ENCODE data around the gene TMEM184B.

Gene TMEM184B

DNA sequence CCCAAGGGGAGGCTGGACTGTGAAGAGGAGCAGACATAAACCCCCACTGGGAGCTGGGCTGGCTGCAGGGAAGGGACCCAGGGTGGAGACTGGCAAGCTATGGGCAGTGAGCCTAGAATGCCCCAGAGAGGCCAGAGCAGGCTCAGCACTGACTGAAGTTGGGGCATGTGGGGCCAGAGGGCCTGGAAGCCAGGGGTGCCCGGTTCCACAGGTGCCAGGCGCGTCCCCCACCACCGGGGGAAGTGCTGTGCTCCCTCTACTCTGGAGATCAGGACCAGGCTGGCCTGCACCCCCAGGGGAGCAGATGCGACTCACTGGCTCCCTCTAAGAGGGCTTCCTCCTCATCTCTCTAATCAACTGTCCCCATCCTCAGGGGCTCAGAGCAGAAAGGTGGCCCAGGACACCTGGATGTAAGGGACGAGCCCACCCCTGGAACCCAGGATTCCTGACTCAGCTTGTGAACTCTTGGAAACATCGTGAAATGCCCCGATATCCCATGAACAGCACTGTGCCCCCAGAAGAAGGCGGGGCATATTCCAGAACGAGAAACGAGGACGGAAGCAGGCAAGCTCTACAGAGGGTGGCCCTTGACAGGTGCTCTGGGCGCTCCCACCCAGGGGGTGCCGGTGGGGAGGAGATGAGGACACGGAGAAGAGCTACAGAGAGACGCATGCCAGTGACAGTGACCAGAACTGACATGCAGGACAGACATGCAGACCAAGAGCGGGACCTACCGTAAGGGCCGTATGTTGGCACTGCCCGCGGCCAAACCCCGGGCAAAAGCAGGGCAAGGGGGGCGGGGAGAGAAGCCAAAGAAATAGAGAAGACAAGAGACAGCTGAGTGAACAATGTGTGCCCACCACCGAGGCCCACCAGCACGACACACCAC, 50.7 kb downstream of the TMEM184B start:
- no peak for DNase-seq

DNA sequence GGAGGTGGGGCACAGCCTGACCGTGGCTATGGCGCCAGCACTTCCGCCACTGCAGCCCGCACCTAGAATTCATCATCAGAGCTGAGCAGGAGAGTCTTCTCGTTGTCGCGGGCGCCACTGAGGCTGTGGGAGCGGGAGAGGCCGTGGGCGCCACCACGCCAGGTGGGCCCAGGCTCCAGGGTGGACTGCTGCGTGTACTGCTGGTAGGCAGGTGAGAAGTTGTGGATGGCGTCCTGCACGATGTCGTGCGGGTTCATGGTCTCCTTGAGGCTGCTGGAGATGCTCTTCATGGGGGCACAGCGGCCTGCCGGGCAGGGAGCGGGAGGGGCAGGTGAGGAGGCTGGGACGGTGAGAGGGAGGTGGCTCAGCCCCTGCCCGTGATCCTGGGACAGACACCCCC, 51.4 kb downstream of the TMEM184B start:
- no peak for DNase-seq

DNA sequence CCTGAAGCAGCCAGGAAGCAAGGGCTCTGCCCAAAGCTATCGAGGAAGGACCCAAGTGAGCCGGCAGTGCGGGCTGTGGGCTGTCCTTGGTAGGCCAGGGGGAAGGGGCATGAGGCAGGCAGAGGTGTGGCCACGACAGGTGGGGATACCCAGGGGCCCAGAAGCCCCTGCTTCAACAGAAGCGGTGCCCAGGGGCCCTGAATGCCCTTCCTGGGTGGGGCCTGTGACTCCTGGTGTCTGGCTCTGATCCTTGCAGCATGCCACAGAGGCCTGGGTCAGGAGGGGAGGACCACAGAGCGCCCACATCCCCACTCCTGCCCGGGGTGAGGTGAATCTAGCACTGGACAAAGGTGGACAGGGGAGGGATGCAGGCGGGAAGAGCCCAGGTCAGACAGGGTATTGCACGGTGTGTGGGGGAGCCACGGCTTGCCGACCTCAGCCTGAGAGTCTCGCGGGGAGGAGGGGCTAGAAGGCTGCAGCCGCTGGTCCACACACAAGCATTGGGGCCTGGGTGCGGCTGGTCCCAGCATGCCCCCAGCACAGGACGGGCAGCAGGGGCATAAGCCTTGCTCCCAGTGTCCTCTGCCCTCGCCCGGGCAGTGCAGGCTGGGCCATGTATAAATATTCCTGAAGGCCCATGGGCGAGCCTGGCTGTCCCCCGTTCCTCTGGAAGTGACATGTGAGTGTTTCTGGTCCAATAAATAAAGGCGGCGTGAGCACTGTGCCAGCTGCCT, 52.0 kb downstream of the TMEM184B start:
- no peak for DNase-seq

DNA sequence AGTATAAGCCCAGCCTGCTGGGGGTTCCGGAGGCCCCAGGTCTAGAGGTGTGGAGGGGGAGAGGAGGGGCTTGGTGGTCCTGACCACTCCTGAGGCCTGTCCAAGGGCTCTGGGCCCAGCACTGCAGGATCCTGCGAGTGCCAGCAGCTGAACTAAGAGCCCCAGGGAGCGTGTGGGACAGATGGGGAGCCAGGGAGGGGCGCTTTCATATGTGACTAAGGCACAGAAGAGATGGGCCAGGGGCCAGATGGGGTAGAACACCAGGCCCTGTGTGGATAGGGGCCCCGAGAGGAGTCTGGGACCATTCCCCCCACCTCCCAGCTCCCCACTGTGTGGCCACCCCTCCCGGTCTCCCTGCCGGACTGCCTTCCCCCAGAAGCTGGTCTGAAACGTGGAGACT, 52.6 kb downstream of the TMEM184B start:
- DNase-seq, result no peak

DNA sequence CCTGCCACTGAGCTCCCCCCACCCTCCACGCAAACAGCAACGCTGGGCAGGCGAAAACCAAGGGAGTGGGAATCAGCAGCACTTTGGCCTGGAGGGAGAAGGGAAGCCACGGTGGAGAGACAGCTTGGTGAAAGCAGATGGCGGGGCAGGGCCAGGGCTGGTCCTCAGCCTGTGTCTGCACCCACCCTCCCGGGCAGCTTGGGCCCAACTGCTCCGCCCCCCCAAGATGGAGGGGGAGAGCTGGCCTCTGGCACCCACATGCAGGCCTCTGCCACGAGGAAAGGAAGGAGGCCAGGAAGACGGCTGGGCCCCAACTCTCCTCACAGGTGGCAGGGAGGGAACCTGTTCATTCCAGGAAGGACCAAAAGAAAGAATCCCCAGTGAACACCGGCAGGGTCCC, 53.2 kb downstream of the TMEM184B start:
- DNase-seq, result no peak

DNA sequence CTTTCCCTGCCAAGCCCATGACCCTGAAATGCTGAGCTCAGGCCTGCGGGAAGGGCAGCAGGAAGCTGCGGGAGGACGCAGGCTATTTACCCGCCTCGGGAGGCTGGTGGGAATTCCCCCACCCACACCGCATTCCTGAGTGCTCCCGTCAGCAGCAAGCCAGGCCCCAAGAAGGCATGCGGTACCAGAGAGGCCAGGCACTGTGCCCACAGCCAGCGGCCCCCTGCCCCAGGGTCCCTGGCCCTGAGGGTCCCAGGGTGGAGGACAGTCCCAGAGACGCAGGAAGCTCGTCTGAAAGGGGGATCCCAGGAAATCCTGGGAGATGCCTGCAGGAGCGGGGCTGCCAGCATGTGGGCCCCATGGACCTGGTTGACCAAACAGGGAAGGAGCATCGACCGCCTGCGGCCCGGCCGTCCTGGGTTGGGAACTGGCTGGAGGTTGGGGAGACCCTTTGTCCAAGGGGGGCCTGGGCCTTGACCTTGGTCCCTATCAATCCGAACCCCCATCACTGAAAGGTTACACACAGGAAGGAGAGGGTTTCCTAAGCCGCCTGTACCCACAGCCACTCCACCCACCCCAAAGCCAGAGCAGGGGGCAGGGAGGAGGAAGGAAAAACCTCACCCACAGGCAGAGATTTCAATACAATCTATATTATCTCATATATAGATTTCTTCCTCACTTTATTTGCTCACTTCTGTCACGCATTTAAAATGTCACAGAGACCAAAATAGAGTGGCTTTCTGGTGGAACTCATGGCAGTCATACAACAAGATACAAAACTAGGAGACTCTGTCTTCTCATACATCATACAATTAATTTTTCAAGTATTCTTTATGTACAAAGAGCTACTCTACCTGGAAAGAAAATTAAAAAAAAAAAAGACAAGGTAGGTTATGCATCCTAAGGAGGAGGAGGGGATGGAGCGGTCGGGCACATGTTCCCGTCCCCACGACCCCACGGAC, 53.9 kb downstream of the TMEM184B start:
- peak; percentile 93 to 97 (median 94) for DNase-seq

DNA sequence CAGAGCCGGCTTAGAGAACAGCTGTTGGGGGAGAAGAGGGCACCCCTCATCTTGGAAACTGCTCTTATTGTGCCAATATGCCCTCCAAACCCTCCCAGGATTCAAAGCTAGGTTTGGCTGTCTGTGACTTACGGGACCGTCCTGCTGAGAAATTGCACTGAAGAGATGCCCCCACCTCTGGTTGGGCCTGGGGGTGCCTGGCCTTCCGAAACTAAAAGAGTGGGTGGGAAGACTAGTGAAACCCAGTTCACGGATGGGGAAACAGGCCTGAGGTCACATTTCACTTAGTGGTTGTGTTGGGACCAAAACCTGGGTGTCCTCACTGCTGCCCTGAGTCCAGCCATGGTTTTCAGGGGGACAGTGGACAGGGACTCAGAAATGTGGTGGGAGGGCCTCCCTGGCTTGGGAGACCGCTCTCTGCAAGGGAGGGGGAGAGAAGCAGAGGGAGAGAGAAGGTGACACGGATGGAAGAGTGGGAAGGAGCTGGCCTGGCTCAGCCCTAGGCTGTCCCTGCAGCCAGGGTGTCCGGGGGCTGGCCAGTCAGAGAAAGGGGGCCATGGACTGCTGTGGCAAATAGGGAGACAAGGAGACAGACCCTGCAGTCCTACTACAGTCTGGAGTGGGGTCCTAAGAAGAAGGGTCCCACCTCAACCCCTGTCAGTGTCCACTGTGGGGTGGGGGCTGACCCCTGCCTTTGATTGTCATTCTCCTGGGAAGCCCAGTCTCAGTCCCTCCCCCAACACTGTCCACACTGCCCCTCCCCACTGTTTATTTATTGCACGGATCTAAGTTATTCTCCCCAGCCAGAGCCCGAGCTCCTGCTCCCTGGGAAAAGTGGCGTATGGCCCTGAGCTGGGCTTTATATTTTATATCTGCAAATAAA, 57.4 kb downstream of the TMEM184B start:
- peak in 2 of 3 donors; percentile 45 to 46 for DNase-seq

DNA sequence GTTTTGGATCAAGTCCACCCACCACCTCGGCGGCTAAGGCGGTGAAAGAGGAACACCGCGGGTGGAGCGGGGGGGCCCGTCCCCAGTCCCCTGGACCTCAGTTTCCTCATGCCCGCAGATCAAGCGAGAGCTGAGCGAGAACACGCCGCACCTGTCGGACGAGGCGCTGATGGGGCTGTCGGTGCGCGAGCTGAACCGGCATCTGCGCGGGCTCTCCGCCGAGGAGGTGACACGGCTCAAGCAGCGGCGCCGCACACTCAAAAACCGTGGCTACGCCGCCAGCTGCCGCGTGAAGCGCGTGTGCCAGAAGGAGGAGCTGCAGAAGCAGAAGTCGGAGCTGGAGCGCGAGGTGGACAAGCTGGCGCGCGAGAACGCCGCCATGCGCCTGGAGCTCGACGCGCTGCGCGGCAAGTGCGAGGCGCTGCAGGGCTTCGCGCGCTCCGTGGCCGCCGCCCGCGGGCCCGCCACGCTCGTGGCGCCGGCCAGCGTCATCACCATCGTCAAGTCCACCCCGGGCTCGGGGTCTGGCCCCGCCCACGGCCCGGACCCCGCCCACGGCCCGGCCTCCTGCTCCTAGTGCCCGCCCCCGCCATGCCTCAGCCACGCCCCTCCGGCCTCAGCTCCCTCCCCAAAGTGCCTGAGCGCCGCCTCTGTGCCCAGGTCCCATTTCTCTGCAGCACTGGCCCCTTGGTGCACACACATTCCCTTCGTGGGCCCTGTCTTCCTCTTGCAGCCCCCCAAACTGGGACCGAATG, 58.3 kb downstream of the TMEM184B start:
- peak; percentile 53 to 79 (median 63) for DNase-seq

DNA sequence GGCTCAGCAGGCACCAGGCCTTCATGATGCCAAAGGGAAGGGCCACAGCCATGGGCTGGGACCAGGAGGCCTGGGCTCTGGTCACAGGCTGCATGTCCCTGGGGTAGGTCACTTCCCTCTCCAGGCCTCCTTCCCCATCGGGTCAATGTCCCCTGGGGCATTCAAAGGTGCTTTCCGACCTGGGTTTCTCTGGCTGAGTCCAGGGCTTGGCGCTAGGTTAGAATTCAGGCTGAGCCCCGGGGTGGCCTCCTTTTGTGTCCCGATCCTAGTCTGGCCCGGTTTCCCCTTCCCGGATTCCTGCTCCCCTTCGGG, 58.9 kb downstream of the TMEM184B start:
- peak; percentile 89 to 93 (median 93) for DNase-seq

DNA sequence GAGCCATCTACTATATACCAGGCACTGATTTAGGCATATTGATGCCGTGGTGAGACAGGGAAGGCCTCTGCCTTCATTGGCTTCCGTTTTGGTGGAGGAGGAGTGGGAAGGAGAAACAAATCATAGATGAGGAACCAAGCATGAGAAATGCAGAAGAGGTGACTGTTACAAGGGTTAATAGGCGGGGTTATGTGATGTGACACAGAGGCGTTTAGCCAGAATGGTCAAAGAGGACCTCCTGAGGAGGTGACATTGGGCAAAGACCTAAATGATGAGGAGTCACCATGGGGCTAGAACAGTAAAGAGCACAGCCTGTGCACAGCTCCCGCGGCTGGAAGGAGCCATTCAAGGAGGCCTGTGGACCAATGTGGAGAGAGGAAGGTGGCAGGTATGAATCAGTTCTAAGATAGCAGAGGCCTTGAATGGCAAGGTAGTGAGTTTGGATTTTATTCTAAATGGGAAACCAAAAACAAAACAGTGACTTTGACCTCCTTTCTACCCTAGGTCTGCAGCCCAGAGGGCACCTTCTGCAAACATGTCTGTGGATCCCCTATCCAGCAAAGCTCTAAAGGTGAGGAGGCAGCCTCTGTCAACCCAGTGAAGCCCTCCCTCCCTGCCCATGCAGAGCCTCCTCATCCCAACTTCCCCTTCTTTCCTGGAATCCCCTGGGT, 59.4 kb downstream of the TMEM184B start:
- peak; percentile 85 to 93 (median 91) for DNase-seq

DNA sequence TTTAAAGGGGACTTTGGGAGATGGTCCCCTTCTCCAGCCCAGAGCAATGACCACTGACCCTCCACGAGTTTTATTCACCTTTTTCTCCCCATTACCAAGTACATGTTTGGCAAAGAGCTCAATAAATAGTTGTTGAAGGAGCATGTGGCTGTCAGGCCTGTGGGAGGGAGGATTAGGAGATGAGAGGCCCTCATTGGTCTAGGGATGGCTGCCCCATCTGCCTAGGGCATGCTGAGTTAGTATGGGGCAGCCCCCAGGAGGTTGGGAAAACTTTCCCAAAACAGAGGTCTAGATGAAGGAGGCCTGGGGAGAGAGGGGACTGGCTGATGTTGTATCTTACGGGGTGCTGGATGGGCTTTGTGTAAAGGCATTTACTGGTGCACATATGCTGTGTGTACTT, 60.4 kb downstream of the TMEM184B start:
- peak in 1 of 3 donors; percentile 33 for DNase-seq

DNA sequence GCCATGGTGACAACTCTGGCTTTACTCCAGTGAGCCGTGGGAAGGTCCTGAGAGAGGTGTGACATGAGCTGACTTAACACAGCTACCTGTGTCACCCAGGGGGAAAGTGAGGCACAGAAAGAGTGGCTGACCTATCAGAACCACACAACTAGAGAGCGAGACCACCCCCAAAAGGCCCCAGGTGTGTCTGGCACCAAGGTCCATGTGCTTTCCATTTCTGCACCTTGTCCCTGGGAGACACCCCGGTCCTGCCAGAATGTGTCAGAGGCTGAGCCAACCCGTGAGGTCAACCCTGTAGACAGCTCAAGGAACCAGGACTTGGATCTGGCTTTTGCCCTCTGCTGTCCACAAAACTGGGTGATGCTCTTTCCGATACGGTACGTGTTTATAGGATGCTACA, 61.3 kb downstream of the TMEM184B start:
- no peak for DNase-seq

DNA sequence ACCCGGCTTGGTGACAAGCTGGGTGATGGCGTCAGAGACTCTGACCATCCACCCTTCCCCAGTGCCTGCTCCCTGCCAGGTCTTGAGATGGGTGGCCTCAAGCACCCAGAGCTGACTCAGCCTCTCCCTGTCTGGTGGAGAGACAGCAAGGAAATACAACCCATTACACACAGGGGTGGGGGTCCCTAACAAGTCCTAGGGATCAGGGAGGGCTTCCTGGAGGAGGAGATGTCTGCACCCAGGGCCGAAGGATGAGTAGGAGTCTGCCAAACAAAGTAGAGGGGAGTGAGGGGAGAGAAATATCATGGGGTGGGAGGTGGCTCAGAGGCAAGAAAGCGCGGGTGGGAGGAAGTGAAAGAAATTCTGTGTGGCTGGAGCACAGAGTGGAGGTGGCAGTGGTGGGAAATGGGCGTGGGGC, 64.2 kb downstream of the TMEM184B start:
- DNase-seq, result peak in 2 of 3 donors; percentile 55 to 57

DNA sequence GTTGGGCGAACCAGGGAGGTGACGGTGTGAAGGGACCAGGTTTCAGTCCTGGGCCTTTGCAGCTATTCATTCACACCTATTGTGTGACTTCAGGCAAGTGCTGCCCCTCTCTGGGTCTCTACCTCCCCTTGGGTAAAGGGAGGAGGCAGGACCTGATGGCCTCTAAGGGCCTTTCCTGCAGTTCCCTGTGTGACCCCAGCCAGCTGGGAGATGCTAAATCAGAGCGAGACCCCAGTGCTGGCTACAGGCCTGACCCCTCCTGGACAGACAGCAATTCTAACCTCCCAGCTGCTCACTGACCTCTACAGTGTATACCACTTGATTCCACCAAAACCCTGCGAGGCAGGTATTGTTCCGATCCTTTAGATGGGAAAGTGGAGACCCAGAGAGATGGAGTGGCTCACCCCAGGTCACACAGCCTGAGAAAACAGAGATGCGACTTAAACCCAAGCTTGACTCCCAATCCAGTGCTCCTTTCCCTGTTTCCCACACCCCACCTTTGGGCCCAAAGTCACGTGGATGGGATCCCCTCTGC, 64.8 kb downstream of the TMEM184B start:
- no peak for DNase-seq

DNA sequence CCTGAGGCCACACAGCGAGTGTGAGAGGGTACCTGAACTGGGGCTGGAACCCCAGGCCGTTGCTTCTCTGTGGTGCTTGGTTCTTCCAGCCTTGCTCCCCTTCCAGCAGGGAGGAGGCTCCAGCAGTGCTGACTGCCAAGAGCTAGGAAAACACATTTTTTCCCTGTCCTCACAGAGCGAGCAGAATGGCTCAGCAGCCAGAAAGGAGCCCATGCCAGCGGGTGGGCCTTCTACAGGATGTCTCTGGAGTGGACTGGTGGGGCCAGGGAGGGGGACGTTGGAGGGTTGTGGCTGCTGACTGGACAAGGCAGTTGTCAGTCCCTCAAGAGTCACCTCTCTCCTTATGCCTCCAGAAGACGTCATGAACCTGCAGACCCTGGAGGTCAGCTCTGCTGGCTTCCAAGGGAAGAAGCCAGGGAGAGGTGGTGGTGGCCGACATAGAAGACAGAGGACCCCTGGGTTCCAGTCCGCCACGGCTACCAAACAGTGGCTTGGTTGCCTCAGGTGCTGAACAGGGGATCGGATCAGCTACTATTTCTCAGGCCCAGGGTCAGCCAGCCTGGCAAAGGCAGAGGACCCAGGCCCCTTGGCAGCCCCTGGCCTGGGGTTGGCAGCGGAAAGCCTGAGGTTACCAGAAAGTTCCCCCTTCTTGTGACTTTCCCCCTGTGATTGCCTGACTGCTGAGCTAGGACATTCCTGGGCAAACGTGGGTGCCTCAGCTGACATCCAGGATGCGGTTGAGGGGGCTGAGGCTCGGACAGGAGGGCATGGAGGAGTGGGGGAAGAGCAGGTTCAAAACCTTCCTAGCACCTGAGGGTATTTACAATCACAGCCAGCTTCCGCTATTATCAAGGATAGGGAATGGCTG, 67.3 kb downstream of the TMEM184B start:
- no peak for DNase-seq

DNA sequence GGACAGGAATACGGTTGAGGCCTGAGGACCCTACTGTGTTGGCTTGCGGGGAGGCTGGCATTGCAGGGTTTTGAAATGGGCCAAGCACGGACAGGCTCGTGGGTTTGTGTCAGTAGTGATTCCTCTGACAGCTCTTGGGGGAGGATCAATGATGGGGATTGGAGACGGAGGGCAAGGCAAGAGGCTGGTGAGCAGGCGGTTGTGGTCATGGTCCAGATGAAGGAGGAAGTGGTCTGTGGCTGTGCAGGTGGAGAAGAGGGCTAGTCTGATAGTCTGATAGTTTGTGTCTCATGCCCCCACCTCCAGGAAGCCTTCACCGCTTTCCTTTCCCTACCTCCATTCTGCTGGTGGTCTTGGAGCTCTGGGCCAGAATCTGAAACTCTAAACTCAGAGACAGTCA, 68.0 kb downstream of the TMEM184B start:
- peak in 1 of 3 donors; percentile 32 for DNase-seq

DNA sequence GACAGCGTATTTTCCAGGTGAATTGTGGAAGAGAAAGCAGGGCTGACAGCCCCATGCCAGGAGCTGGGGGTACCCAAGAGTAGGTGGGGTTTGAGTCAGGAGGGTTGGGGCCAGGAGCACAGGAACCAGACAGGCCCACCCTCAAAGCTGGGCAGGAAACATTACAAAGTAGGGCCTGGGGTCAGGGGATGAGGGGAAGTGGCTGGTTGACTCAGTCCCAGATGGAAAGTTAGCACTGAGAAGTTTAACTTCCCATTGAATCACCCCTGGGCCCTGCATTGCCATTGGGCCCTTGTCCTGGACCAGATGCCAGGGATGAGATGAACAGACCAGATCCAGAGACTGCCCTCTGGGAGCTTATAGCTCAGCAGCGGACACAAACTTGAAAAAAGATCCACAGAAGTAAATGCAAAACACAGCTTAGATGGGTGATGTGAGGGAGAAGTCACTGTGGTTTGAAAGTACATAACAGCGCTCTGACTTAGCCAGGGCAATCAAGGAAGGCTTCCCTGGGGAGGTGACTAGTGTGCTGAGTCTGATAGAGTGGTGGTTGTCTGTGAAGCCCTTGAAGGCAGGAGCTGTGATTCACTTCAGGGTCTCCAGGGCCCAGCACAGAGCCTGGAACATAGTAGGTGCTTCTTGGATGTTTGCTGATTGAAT, 68.8 kb downstream of the TMEM184B start:
- DNase-seq, result peak; percentile 78 to 86 (median 82)

DNA sequence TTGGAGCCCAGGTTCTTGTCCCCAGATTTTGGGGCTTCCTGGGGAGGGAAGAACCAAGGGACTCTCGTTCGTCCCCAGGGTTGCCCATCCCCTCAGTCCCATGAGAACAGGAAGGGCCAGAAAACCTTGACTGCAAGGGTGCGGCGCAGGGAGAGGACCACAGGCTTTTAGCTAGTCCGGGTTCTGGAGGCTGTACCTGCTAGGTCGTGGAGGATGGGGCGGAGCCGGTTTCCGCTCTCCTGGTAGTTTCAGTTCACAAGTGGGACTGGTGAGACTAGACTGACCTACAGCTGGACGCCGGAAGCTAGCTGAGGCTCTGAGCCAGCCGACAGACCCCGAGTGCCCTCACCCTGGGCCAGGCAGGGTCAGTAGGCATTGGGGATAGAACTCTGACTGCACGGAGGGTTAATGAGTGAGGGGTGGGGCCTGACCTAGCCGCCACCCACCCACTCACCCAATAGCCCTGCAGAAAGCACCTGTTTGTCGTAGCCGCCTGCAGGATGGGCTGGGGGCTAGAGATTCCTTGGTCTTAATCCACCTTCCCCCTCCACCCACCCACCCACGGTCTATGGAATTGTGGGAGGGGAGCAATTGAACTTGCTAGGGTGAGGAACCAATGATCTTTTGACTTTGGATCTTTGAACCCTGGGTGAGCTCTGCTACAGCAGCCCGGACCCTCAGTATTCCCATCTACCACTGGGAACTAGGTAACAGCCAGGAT, 69.6 kb downstream of the TMEM184B start:
- DNase-seq, result peak in 2 of 3 donors; percentile 43 to 58

All from suppressor macrophage treated with lipopolysaccharide for 1 hour (primary cell).